DOHH2 (cell line): ENCODE measurements around the gene RGS13.

Source experiments
- CTCF ChIP-seq: fragments of 200-600 bp; sonication (generic); IDR thresholded peaks from one replicate; pipeline ENCODE4 v1.5.1; 2014; ENCODE audit warnings: antibody characterized with exemption, mild to moderate bottlenecking, low read depth, low read length; ENCODE audit not compliant: poor library complexity, severe bottlenecking
- EZH2phosphoT487 ChIP-seq: fragments of 200-600 bp; sonication (generic); IDR thresholded peaks from 2 replicates; pipeline ENCODE4 v1.6.1; 2017; ENCODE audit warnings: borderline replicate concordance, mild to moderate bottlenecking, antibody characterized with exemption, low read length, moderate library complexity, mixed read lengths

GRCh38 chr1:192707978-192708547, 72.1 kb downstream of the RGS13 start:
- TF ChIP-seq CTCF (no peak), EZH2phosphoT487 (no peak)
